GM12801 (cell line): Measurements from ENCODE around the gene TSR1.

ENCODE experiments used
- TF ChIP-seq, protein P1 (sequence below): IDR thresholded peaks from one replicate; pipeline ENCODE4 v1.5.1; 2011; ENCODE audit warnings: control low read depth; ENCODE audit not compliant: insufficient read length; ENCODE audit errors: extremely low read depth

Gene TSR1

DNA sequence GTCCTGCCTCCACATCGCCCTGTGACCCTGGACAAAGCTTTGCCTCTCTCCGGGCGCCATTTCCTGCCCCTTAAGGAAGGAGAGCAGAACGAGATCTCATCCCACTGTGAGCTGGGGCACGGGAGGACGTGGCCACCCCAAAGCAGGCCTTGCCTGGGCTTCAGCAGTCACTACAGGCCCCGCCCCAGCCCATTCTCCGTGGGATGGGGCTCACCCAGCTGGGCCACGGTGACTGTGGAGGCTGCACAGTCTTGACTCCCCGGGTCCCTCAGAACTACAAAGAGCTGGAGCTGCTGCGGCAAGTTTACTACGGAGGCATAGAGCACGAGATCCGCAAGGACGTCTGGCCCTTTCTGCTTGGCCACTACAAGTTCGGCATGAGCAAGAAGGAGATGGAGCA, 36.4 kb upstream of the TSR1 start:
- TF ChIP-seq, protein P1, sequence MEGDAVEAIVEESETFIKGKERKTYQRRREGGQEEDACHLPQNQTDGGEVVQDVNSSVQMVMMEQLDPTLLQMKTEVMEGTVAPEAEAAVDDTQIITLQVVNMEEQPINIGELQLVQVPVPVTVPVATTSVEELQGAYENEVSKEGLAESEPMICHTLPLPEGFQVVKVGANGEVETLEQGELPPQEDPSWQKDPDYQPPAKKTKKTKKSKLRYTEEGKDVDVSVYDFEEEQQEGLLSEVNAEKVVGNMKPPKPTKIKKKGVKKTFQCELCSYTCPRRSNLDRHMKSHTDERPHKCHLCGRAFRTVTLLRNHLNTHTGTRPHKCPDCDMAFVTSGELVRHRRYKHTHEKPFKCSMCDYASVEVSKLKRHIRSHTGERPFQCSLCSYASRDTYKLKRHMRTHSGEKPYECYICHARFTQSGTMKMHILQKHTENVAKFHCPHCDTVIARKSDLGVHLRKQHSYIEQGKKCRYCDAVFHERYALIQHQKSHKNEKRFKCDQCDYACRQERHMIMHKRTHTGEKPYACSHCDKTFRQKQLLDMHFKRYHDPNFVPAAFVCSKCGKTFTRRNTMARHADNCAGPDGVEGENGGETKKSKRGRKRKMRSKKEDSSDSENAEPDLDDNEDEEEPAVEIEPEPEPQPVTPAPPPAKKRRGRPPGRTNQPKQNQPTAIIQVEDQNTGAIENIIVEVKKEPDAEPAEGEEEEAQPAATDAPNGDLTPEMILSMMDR: no peak

DNA sequence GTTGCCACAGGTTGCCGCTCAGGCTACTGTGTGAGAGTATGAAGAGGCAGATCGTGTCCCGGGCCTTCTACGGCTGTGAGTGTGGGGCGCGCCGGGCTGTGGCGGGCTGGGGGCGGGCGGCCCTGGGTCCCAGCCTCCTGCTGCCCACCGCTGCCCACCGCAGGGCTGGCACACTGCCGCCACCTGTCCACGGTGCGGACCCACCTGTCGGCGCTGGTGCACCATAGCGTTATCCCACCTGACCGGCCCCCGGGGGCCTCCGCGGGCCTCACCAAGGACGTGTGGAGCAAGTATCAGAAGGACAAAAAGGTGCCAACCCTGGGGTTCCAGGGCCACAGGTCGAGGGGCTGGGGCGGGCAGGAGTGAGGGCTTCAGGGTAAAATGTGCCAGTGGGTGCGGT, 35.9 kb upstream of the TSR1 start:
- TF ChIP-seq, protein P1: no peak

DNA sequence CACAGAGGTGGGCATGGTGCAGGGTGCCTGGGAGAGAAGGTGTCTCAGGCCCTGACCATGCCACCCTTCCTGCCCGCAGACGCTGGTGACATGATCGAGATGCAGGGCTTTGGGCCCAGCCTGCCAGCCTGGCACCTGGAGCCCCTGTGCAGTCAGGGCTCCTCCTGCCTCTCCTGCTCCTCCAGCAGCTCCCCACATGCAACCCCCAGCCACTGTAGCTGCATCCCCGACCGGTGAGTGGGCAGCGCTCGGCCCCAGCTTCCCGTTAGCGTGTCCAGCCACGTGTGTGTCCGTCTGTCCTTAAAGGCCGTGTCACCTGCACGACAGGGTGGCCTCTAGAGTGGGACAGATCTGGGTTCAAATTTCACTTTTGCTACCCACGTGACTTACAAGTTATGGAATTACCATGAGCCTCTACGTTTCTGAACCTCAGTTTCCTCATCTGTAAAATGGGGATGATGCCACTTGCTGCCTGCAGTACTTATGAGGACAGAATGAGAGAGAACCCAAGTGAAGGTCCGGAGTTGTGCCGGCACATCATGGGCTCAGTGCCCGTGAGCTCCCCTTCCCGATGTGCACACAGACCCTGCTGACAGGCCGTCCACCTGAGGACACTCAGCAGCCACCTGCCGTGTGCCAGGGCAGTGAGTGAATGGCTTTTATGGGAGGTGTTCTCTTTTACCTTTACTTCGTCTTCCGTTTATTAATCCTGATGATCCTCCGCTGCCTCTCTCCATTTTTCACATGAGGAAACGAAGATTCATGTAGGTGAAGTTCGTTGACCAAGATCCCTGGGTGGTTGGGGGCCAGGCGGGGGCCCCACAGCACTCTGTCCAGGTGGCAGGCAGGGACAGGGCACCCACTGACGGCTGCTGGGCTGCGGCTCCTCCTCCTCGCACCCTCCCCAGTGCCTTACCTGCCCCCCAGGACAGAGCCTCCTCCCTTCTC, 35.2 kb upstream of the TSR1 start:
- TF ChIP-seq, protein P1: no peak

DNA sequence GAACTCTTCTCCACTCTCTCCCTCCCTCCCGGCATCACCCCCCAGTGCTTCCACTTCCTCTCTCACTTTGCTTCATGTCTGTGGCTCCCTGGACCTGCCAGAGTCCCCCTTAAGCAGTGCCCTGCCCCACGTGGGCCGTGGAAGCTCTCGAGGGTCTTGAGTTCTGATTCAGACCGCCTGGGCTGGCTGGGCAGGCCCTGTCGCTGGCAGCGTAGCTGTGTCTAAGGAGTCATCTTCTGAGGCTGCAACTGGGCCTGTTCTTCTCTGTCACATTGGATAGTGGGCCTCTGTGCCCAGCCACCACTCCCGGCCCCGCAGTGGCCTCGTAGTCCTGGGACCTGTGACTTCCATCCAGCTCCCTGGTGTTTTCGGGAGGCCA, 33.9 kb upstream of the TSR1 start:
- TF ChIP-seq, protein P1: no peak

DNA sequence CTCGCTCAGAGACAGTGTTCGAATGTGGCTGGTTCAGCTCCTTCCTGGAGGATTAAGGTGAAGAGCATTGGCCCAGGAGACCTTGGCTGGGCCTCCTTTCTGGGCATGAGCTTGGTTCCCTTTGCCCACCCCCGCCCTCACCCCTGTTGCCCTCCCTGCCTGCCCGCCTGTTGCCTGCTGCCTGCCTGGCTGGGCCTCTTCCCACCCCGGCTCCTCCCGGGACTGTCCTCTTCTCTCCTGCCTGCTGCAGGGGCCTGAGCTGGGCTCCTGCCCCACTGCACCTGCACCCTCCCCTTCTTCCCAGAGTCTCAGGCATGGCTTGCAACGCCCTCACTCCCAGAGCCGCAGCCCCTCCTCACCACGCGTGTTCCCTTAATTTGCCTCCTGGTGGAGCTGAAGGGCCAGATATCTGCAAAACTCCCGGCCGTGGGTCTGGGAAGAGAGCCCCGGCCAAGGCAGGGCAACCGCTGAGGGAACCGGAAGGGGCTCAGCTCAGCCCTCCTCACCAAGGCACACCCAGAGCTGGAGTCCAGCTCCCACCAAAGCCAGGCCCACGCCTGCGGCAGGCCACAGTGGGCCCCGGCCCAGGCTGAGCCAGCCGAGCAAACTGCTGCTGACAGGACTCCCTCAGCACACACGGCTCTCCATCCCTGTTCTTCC, 33.4 kb upstream of the TSR1 start:
- TF ChIP-seq, protein P1: no peak

DNA sequence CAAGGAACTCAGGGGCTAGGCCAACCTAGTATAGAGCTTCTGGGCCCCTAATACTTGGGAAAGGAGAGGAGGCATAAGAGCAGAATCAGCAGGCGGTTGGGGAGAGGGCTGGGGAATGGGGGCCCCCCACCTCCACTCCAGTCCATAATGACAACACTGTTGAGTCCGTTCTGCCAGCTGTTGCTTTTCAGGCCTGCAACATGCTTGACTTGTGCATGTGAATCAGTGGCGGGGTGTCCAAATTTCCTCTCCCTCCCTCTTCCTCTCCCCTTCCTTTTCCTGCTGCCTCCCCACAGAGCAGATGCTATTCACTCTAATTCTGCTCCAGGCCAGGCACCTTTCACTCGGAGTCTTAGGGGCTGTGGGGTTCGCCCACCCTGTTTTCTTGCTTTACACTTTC, 32.8 kb upstream of the TSR1 start:
- TF ChIP-seq, protein P1: no peak

DNA sequence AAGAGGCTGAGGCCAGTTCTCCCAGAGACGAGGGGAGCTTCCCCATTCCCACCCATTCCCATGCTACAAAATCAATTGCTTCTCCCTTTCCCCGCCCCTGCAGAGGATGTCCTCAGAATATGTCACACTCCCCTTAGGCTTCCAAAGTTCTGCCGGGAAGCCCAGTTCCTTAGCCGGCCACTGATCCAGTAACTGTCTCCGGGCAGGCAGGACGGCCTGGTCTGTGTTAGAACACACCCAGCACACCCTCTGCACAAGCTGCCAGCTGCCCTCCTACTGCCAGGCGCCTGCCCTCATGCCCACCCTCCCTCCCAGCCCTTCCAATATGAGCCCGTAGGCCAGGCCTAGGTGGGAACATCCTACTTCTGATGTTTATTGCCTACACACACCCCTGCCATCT, 32.1 kb upstream of the TSR1 start:
- TF ChIP-seq, protein P1: no peak
